ENCODE data around the gene LEKR1.

The LEKR1 gene

GRCh38 chr3:156816091-156816793, 9.9 kb upstream of the LEKR1 start:
- TF ChIP-seq CTCF (IDR thresholded peaks at IDR 0.05; ENCODE audit: extremely low read depth, insufficient read depth, missing control alignments), result peak; percentile 10
- peak; percentile 54 for DNase-seq (ENCODE audit: low spot score)
- in situ Hi-C loops (cut with MboI; ENCODE audit: low pct_unique_long_range_greater_than_20kb, low sequenced_read_pairs, unreplicated experiment), result loop anchor here (5.0 to 10.0 kb wide), 2 partner anchors 131 to 266 kb away; no protein-coding TSS in a partner anchor

GRCh38 chr3:156816794-156817645, 9.1 kb upstream of the LEKR1 start:
- peak; percentile 86 for DNase-seq (ENCODE audit: low spot score)
- peak; percentile 26 for TF ChIP-seq CTCF (IDR thresholded peaks at IDR 0.05; ENCODE audit: extremely low read depth, insufficient read depth, missing control alignments)
- in situ Hi-C loops (cut with MboI; ENCODE audit: low pct_unique_long_range_greater_than_20kb, low sequenced_read_pairs, unreplicated experiment), result loop anchor here (5.0 to 10.0 kb wide), 2 partner anchors 132 to 265 kb away; no protein-coding TSS in a partner anchor

- DNase-seq (ENCODE audit: low spot score), result no peak
- in situ Hi-C loops (cut with MboI; ENCODE audit: low pct_unique_long_range_greater_than_20kb, low sequenced_read_pairs, unreplicated experiment), result loop anchor here (5.0 to 10.0 kb wide), 2 partner anchors 133 to 265 kb away; no protein-coding TSS in a partner anchor
- no peak for TF ChIP-seq CTCF (IDR thresholded peaks at IDR 0.05; ENCODE audit: extremely low read depth, insufficient read depth, missing control alignments)
Observed at GRCh38 chr3:156817646-156818272, 8.4 kb upstream of the LEKR1 start.

- in situ Hi-C loops (cut with MboI; ENCODE audit: low pct_unique_long_range_greater_than_20kb, low sequenced_read_pairs, unreplicated experiment), result loop anchor here (5.0 to 10.0 kb wide), 2 partner anchors 133 to 264 kb away; no protein-coding TSS in a partner anchor
- no peak for DNase-seq (ENCODE audit: low spot score)
- no peak for TF ChIP-seq CTCF (IDR thresholded peaks at IDR 0.05; ENCODE audit: extremely low read depth, insufficient read depth, missing control alignments)
Observed at GRCh38 chr3:156818273-156818651, 7.9 kb upstream of the LEKR1 start.

- TF ChIP-seq CTCF (IDR thresholded peaks at IDR 0.05; ENCODE audit: extremely low read depth, insufficient read depth, missing control alignments), result no peak
- DNase-seq (ENCODE audit: low spot score), result no peak
- in situ Hi-C loops (cut with MboI; ENCODE audit: low pct_unique_long_range_greater_than_20kb, low sequenced_read_pairs, unreplicated experiment), result loop anchor here (5.0 to 10.0 kb wide), 2 partner anchors 134 to 263 kb away; no protein-coding TSS in a partner anchor
Observed at GRCh38 chr3:156818890-156819289, 7.3 kb upstream of the LEKR1 start.

Data from GM13977 (cell line).